ENCODE measurements around the gene ZNF263. TPM values are rescaled to one million over a fixed set of nuclear protein-coding genes. Genes with fewer than 3 reads are reported as not detected.
A peak's percentile ranks its signal among the peaks of the same experiment; 100 is the strongest.

Gene ZNF263
- total and polyA plus RNA-seq, 9 of the 15 experiments (the other 6 are each of a cell fraction or from before 2014, with no cell fraction given), result 4.6 to 48.3 (median 31.8) TPM

DNA sequence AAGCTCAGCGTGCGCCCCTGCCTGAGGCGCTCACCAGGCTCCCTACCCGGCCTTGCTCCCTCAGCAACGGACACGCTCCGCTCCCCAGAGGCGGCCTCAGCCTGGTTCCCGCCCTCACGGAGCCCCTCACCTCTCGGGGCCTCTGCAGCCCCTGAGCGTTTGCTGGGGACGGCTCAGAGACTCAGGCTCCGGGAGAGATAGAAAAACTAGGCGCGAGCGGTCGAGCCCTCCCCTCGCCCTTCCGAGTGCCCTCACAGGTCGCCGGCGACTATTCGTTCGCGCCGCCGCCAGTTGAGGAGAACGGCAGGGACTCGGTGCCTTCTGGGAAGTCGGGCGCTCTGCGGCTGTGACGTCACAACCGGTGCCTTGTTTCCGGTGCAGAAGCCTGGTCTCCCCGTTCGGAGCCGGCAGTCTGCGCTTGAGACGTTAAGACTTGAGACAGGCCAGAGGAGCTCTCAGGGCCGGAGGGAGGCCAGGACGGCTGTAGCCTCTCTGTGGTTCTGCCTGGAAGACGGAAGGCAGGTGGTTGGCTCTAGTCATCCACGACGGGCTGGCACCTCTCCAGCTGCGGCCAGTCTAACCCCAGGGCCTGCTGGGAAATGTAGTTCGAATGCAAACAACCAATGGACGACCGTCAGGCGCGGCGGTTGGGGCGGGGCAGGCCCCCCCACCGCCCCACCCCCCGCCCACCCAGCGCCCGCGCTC lies 48.3 kb upstream of the ZNF263 start, which contains the start of gene ZNF200 (continued):
- no peak; the same call in 1 of the 2 replicates for TF ChIP-seq CHD2 (IDR thresholded peaks at IDR 0.05; ENCODE audit: low read depth, low read length)
- peak; percentile 85; the same call in 1 of the 2 replicates for TF ChIP-seq MTA3 (IDR thresholded peaks at IDR 0.05; ENCODE audit: borderline replicate concordance)
- peak; percentile 97 for TF ChIP-seq PKNOX1 (IDR thresholded peaks at IDR 0.05)
- TF ChIP-seq SP2 (IDR thresholded peaks at IDR 0.05; ENCODE audit: extremely low read depth, low read depth, low read length, poor library complexity, severe bottlenecking), result no peak
- TF ChIP-seq, protein P1, sequence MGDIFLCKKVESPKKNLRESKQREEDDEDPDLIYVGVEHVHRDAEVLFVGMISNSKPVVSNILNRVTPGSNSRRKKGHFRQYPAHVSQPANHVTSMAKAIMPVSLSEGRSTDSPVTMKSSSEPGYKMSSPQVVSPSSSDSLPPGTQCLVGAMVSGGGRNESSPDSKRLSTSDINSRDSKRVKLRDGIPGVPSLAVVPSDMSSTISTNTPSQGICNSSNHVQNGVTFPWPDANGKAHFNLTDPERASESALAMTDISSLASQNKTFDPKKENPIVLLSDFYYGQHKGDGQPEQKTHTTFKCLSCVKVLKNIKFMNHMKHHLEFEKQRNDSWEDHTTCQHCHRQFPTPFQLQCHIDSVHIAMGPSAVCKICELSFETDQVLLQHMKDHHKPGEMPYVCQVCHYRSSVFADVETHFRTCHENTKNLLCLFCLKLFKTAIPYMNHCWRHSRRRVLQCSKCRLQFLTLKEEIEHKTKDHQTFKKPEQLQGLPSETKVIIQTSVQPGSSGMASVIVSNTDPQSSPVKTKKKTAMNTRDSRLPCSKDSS (IDR thresholded peaks at IDR 0.05; ENCODE audit: low read depth, partially characterized antibody), result no peak
- TF ChIP-seq CEBPG (CRISPR knock-in tag; IDR thresholded peaks at IDR 0.05), result no peak
- no peak for TF ChIP-seq CEBPG (tag; conservative IDR thresholded peaks at IDR 0.05 in 1 of 2, IDR thresholded peaks at IDR 0.05 in 1 of 2)
- TF ChIP-seq, protein P2, sequence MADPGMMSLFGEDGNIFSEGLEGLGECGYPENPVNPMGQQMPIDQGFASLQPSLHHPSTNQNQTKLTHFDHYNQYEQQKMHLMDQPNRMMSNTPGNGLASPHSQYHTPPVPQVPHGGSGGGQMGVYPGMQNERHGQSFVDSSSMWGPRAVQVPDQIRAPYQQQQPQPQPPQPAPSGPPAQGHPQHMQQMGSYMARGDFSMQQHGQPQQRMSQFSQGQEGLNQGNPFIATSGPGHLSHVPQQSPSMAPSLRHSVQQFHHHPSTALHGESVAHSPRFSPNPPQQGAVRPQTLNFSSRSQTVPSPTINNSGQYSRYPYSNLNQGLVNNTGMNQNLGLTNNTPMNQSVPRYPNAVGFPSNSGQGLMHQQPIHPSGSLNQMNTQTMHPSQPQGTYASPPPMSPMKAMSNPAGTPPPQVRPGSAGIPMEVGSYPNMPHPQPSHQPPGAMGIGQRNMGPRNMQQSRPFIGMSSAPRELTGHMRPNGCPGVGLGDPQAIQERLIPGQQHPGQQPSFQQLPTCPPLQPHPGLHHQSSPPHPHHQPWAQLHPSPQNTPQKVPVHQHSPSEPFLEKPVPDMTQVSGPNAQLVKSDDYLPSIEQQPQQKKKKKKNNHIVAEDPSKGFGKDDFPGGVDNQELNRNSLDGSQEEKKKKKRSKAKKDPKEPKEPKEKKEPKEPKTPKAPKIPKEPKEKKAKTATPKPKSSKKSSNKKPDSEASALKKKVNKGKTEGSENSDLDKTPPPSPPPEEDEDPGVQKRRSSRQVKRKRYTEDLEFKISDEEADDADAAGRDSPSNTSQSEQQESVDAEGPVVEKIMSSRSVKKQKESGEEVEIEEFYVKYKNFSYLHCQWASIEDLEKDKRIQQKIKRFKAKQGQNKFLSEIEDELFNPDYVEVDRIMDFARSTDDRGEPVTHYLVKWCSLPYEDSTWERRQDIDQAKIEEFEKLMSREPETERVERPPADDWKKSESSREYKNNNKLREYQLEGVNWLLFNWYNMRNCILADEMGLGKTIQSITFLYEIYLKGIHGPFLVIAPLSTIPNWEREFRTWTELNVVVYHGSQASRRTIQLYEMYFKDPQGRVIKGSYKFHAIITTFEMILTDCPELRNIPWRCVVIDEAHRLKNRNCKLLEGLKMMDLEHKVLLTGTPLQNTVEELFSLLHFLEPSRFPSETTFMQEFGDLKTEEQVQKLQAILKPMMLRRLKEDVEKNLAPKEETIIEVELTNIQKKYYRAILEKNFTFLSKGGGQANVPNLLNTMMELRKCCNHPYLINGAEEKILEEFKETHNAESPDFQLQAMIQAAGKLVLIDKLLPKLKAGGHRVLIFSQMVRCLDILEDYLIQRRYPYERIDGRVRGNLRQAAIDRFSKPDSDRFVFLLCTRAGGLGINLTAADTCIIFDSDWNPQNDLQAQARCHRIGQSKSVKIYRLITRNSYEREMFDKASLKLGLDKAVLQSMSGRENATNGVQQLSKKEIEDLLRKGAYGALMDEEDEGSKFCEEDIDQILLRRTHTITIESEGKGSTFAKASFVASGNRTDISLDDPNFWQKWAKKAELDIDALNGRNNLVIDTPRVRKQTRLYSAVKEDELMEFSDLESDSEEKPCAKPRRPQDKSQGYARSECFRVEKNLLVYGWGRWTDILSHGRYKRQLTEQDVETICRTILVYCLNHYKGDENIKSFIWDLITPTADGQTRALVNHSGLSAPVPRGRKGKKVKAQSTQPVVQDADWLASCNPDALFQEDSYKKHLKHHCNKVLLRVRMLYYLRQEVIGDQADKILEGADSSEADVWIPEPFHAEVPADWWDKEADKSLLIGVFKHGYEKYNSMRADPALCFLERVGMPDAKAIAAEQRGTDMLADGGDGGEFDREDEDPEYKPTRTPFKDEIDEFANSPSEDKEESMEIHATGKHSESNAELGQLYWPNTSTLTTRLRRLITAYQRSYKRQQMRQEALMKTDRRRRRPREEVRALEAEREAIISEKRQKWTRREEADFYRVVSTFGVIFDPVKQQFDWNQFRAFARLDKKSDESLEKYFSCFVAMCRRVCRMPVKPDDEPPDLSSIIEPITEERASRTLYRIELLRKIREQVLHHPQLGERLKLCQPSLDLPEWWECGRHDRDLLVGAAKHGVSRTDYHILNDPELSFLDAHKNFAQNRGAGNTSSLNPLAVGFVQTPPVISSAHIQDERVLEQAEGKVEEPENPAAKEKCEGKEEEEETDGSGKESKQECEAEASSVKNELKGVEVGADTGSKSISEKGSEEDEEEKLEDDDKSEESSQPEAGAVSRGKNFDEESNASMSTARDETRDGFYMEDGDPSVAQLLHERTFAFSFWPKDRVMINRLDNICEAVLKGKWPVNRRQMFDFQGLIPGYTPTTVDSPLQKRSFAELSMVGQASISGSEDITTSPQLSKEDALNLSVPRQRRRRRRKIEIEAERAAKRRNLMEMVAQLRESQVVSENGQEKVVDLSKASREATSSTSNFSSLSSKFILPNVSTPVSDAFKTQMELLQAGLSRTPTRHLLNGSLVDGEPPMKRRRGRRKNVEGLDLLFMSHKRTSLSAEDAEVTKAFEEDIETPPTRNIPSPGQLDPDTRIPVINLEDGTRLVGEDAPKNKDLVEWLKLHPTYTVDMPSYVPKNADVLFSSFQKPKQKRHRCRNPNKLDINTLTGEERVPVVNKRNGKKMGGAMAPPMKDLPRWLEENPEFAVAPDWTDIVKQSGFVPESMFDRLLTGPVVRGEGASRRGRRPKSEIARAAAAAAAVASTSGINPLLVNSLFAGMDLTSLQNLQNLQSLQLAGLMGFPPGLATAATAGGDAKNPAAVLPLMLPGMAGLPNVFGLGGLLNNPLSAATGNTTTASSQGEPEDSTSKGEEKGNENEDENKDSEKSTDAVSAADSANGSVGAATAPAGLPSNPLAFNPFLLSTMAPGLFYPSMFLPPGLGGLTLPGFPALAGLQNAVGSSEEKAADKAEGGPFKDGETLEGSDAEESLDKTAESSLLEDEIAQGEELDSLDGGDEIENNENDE (IDR thresholded peaks at IDR 0.05; ENCODE audit: low read depth, low read length), result peak; percentile 10
- peak; percentile 73 to 80; a peak in 3 of 4 replicates for TF ChIP-seq MAZ (CRISPR knock-in tag; conservative IDR thresholded peaks at IDR 0.05 in 1 of 2, IDR thresholded peaks at IDR 0.05 in 1 of 2)
